ENCODE measurements around the gene NPAS2.
A peak's percentile ranks its signal among the peaks of the same experiment; 100 is the strongest.

The NPAS2 gene

GRCh38 chr2:100909534-100910081 is 89.7 kb downstream of the NPAS2 start:
- no peak for DNase-seq (ENCODE audit: low read depth)

GRCh38 chr2:100910111-100910510 is 90.2 kb downstream of the NPAS2 start:
- no peak for DNase-seq (ENCODE audit: low read depth)

DNA sequence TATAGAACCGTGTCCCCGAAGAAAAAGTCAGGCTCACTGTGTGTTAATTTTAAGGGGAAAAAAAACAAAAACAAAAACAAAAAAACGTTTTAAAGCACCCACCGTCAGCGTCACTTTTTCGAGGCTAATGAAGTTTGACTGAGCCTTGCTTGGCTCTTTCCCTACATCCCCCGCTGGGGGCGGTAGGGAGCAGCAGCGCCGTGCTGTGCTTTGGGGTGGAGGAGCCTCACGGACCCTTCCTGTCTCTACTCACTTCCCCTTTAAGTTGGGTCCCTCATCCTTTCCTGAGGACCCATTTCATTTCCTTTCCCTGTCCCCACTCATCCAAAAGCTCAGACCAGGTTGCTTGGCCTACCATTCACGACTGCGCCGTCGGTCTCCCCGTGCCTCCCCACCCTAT is 99.4 kb downstream of the NPAS2 start:
- no peak for DNase-seq (ENCODE audit: low read depth)

DNA sequence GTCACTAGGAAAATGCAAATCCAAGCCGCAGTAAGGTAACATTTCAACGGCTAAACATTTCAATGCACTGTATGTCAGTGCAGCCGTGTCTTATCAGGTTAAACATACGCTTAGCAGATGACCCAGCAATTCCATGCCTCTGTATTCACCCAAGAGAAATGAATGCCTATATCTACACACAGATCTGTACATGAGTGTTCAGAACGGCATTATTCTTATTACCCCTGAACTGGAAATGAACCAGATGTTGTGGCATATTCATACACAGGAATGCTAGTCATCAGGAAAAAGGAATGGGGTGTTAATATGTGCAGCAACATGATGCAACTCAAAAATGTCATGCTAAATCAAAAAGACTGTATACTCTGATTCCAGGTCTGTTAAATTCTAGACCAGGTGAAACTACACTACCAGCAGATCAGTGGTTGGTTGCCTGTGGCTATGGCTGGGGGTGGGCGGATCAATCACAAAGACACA is 101.8 kb downstream of the NPAS2 start:
- no peak for DNase-seq (ENCODE audit: low read depth)

DNA sequence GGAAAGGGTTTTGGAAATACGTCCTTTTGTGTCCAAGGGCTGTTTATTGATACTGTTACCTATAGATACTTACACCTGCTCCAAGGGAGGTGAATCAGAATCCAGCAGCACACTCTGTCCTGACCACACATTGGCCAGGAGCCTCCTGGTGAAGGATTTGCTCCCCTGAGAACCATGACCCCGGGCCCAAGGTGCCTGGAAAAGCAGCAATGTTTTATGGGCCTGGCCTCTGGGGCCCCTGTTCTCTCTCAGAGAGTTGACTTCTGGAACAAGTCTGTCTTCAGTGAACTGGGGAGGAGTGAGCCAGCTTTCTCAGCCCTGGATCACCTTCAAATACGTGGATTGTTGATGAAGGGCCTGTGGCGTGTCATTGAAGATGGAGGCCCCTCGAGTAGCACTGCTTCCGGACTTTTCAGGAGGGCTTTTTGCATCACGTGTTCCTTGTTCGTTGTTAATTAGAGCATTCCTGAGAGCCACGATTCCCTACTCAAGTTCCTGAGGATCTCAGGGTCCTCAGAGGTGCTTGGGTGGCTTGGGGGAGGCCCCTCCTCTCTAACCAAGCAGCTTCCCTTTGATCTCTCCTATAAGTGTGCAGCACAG is 103.6 kb downstream of the NPAS2 start:
- no peak for DNase-seq (ENCODE audit: low read depth)

DNA sequence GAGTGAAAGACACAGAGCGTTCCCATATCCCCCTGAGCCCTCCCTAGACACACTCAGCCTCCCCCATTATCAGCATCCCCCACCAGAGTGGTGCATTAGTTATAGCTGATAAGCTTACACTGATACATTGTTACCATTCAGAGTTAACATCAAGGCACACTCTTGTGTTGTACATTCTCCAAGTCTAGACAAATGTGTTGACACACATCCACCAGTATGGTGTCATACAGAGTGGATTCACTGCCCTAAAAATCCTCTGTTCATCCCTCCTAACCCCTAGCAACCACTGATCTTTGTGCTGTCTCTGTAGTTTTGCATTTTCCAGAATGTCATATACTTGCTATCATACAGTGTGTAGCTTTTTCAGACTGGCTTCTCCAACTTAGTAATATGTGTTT is 104.2 kb downstream of the NPAS2 start:
- no peak for DNase-seq (ENCODE audit: low read depth)

DNA sequence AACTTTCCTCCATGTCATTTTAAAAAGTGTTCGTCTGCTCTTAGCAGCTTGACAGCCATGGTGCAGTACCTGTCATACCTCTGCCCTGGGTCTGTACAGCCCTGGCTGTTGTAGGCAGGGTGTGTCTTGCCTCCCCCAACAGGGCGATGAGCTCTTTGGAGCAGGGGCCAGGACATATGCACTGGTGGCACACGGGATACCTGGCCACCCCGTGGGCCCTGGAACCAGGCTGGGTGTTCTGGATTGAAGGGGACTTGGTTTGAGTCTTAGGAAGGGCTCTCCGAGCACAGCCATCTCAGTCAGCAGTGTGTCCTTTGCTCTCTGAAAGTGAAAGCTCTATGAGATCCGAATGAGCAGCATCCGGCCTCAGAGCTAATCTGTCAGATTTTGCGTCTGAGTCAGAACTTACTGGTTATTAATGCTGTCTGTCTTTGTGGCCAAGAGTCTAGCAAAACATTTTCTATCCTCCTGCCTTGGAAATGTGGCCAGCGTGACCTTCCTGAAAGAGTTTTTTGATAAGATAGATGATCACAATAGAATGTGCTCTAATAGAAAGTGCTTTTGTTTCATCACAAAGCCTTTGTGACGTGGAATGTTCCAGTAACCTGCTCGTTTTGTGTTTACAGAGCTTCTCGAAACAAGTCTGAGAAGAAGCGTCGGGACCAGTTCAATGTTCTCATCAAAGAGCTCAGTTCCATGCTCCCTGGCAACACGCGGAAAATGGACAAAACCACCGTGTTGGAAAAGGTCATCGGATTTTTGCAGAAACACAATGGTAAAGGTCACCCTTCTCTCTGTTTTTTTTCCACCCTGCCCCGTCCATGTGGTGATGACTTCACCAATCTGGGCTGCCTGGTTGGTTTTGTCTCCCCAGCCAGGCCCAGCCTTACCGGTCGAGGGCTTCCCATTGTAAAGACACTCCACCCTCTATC is 104.8 kb downstream of the NPAS2 start:
- peak; percentile 8 for DNase-seq (ENCODE audit: low read depth)

GRCh38 chr2:100928235-100928634 is 108.3 kb downstream of the NPAS2 start:
- no peak for DNase-seq (ENCODE audit: low read depth)

GRCh38 chr2:100929147-100929546 is 109.2 kb downstream of the NPAS2 start:
- DNase-seq (ENCODE audit: low read depth): no peak

- DNase-seq (ENCODE audit: low read depth): no peak
Measured at GRCh38 chr2:100934504-100935371, 114.8 kb downstream of the NPAS2 start.

DNA sequence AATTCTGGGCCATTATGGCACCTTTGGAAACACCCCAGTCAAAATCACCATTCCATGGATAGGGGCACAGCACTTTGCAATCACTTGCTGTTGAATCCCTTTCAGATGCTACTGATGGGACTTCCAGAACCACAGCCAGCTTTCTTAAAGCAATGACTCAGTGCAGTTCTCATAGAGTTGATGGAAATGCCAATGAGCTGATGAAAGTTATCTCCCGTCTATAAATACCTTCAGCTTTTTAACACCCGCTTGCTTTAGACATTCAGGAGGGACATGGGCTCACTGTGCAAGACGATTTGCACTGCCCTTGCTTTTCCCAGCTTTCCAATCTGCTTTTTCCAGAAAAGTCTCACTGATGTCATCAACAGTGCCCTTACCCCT is 115.4 kb downstream of the NPAS2 start:
- no peak for DNase-seq (ENCODE audit: low read depth)

- no peak for DNase-seq (ENCODE audit: low read depth)
Measured at GRCh38 chr2:100936070-100936741, 116.3 kb downstream of the NPAS2 start.

DNA sequence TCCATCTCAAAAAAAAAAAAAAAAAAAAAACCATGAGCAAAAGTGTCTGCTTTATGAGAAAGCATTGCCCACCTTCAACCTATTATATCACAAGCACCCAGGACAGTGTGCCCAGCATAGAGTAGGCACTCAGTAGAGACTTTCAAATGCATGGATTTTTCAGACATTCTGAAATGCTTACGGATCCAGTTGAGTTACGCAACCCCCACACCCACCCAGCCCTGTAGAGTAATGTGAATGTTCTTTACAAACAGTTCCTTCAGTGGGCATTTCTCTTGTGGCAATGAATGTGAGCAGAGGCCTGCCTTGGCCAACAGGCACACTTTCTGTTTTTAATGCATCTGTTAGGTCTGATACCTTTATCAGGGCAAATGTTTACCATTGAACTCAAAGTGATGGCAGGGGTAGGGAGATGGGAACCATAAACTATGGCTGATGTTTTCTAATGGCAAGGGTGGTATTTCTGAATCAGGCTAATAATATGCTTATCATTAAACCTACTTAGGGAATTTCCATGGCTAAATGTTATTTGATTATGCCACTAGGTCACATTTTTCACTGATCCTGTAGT is 117.1 kb downstream of the NPAS2 start:
- no peak for DNase-seq (ENCODE audit: low read depth)

DNA sequence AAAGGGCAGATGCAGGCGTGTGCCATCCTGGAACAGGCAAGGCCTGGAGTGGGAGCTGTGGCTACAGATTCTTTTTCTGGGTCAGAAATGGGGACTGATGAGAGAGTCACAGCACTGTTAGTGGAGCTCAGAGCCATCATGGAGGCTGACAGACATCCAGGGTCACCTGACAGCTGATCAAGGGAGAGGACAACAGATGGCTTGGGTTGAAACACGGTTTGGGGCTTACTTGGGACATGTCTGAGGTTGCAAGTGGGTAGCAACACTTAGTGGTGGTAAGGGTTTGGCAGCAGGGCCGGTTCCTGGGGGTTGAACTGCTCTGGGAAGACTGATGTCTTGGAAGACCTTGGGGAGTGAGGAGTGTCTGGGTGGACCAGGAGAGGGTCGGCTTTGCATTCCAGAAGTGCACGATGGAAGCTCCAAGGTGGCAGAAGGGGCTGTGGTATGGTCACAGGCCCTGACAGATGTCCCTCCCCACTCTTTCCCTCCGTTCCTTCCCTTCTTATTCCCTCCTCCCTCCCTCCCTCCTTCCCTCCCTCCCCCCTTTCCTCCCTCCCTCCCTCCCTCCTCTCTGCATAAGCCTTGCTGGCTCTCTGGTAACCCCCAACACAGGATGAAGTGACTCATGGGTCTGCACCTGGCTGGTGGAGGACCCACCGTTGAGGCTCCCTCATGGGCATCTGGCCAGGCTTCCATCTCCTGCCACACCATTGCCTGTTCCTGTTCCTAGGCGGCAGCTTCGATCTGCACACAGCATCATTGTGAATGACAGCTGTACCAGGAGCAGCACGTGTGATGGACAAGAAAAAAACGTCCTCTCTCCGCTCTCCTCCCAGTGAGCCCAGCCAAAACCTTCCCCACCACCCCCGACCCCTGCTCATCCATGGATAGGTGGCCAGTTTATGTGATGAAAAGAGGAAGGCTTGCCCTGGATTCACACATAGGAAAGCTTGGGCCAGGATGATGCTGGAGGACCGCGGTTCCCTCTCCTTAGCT is 118.4 kb downstream of the NPAS2 start:
- DNase-seq (ENCODE audit: low read depth): no peak

GRCh38 chr2:100939445-100939844 is 119.5 kb downstream of the NPAS2 start:
- DNase-seq (ENCODE audit: low read depth): no peak

GRCh38 chr2:100940240-100940639 is 120.3 kb downstream of the NPAS2 start:
- DNase-seq (ENCODE audit: low read depth): no peak

- no peak for DNase-seq (ENCODE audit: low read depth)
Measured at GRCh38 chr2:100940766-100941645, 121.1 kb downstream of the NPAS2 start.

- DNase-seq (ENCODE audit: low read depth): no peak
Measured at GRCh38 chr2:100941646-100942240, 121.8 kb downstream of the NPAS2 start.

All from activated T-cell treated with anti-CD3 and anti-CD28 coated beads for 24 hours (primary cell).